DND-41 (cell line): Measurements from ENCODE around the gene EPM2A.
"Not testable (repeated sequence)": the region's sequence is repeated elsewhere in the genome, so short reads cannot be mapped to it uniquely, and the experiment has no call there.

Experiments used
- ATAC-seq: fragments of 200-7000 bp; cut with Tn5 transposase; 3 replicates; pipeline ENCODE4 v1.9.1; 2021; ENCODE audit warnings: low read depth; ENCODE audit not compliant: insufficient read depth
- DNase-seq: peaks from one replicate; pipeline ENCODE4 v3.0.0-alpha.2; 2020
- H2AFZ ChIP-seq: 2 replicates; pipeline ENCODE4 v1.6.0; 2012; ENCODE audit warnings: low read depth, low read length
- H3K27ac ChIP-seq: 2 replicates; pipeline ENCODE4 v1.5.1; 2012; ENCODE audit warnings: low read length, inconsistent platforms
- H3K27me3 ChIP-seq: fragments of 200-600 bp; sonication (generic); 2 replicates; pipeline ENCODE4 v1.6.0; 2012; ENCODE audit warnings: low read length, mild to moderate bottlenecking, inconsistent platforms; ENCODE audit not compliant: insufficient read depth, poor library complexity
- H3K36me3 ChIP-seq: 2 replicates; pipeline ENCODE4 v1.5.1; 2012; ENCODE audit warnings: low read length, inconsistent platforms; ENCODE audit not compliant: insufficient read depth
- H3K4me1 ChIP-seq: 2 replicates; pipeline ENCODE4 v1.5.1; 2012; ENCODE audit warnings: mild to moderate bottlenecking, low read length; ENCODE audit not compliant: insufficient read depth
- H3K4me2 ChIP-seq: 2 replicates; pipeline ENCODE4 v1.6.0; 2012; ENCODE audit warnings: mild to moderate bottlenecking, moderate library complexity, low read length, inconsistent platforms; ENCODE audit not compliant: insufficient read depth
- H3K4me3 ChIP-seq, 2 experiments: fragments of 200-600 bp in 1 of 2; shearing (Covaris generic) in 1 of 2; 2 replicates each; pipeline ENCODE4 v1.5.1; 2012 to 2016; ENCODE audit warnings: inconsistent platforms in 2 of 2, low read length in 2 of 2, mild to moderate bottlenecking in 2 of 2, low read depth in 1 of 2, moderate library complexity in 1 of 2
- H3K79me2 ChIP-seq: 2 replicates; pipeline ENCODE4 v1.6.0; 2012; ENCODE audit warnings: low read length, inconsistent platforms; ENCODE audit not compliant: insufficient read depth
- H3K9ac ChIP-seq: 2 replicates; pipeline ENCODE4 v1.6.0; 2012; ENCODE audit warnings: low read depth, mild to moderate bottlenecking, inconsistent platforms, low read length, moderate library complexity
- H3K9me3 ChIP-seq: 2 replicates; pipeline ENCODE4 v1.5.1; 2012; ENCODE audit warnings: low read length, moderate library complexity, mild to moderate bottlenecking, inconsistent platforms; ENCODE audit not compliant: insufficient read depth, severe bottlenecking
- H4K20me1 ChIP-seq: 2 replicates; pipeline ENCODE4 v1.6.0; 2012; ENCODE audit warnings: low read length; ENCODE audit not compliant: insufficient read depth
- EZH2 ChIP-seq: IDR thresholded peaks from 3 replicates; pipeline ENCODE4 v1.6.1; 2012; ENCODE audit warnings: borderline replicate concordance, low read depth, mild to moderate bottlenecking, moderate library complexity, low read length, inconsistent platforms; ENCODE audit not compliant: severe bottlenecking
- TF ChIP-seq, protein P1 (sequence below): IDR thresholded peaks from 2 replicates; pipeline ENCODE4 v1.5.1; 2012; ENCODE audit warnings: borderline replicate concordance, low read length, moderate library complexity, mild to moderate bottlenecking; ENCODE audit not compliant: poor library complexity, severe bottlenecking; ENCODE audit errors: extremely low read depth

The EPM2A gene

GRCh38 chr6:145705561-145705960, 29.8 kb downstream of the EPM2A start:
- H3K9me3 ChIP-seq, result peaks cover 4% of the 10 kb centered on the region
- ATAC-seq (no peak; the same call in 2 of the 3 replicates), DNase-seq (no peak)
- no peak overlapping the region for H3K9ac ChIP-seq
- no peak overlapping the region for H2AFZ ChIP-seq
- H3K27me3 ChIP-seq, result no peaks in the 10 kb centered on the region
- no peaks in the 10 kb centered on the region for H3K79me2 ChIP-seq
- H3K4me2 ChIP-seq, result no peak overlapping the region
- no peaks in the 10 kb centered on the region; the same call in 1 of the 2 replicates for H3K4me1 ChIP-seq
- TF ChIP-seq EZH2, result no peak
- TF ChIP-seq, protein P1, sequence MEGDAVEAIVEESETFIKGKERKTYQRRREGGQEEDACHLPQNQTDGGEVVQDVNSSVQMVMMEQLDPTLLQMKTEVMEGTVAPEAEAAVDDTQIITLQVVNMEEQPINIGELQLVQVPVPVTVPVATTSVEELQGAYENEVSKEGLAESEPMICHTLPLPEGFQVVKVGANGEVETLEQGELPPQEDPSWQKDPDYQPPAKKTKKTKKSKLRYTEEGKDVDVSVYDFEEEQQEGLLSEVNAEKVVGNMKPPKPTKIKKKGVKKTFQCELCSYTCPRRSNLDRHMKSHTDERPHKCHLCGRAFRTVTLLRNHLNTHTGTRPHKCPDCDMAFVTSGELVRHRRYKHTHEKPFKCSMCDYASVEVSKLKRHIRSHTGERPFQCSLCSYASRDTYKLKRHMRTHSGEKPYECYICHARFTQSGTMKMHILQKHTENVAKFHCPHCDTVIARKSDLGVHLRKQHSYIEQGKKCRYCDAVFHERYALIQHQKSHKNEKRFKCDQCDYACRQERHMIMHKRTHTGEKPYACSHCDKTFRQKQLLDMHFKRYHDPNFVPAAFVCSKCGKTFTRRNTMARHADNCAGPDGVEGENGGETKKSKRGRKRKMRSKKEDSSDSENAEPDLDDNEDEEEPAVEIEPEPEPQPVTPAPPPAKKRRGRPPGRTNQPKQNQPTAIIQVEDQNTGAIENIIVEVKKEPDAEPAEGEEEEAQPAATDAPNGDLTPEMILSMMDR, result no peak
- H3K27ac ChIP-seq, result no peak overlapping the region
- H3K36me3 ChIP-seq, result no peaks in the 10 kb centered on the region
- H3K4me3 ChIP-seq, result no peak overlapping the region
- no peaks in the 10 kb centered on the region for H4K20me1 ChIP-seq

GRCh38 chr6:145704143-145704781, 31.1 kb downstream of the EPM2A start:
- DNase-seq (no peak), ATAC-seq (no peak; the same call in 2 of the 3 replicates)
- no peak overlapping the region for H2AFZ ChIP-seq
- H3K4me2 ChIP-seq, result no peak overlapping the region
- no peak overlapping the region for H3K9ac ChIP-seq
- H3K4me3 ChIP-seq, result no peak overlapping the region
- H3K36me3 ChIP-seq, result no peaks in the 10 kb centered on the region
- H3K9me3 ChIP-seq, result peaks cover 4% of the 10 kb centered on the region
- H3K27ac ChIP-seq, result no peak overlapping the region
- no peaks in the 10 kb centered on the region for H4K20me1 ChIP-seq
- H3K79me2 ChIP-seq, result no peaks in the 10 kb centered on the region
- no peaks in the 10 kb centered on the region for H3K27me3 ChIP-seq
- H3K4me1 ChIP-seq, result no peaks in the 10 kb centered on the region; the same call in 1 of the 2 replicates
- TF ChIP-seq EZH2, result no peak
- TF ChIP-seq, protein P1, result peak; percentile 39

DNA sequence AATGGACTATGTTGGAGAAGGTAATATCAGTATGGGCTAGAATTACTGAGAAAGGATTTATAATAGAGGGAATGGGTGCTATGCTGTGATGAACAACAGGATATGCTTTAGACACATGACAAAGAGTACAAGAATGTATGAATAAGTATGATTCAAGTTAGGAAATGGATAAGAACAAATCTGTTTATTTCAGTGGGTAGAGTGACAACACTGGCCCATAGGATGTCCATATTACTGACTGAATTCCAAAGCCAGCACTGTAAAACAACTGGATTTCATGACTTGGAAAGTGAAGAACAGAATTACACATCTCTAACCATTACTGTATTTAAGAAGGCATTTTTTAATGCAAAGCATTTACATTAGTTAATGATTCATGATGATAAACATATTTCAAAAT, 35.9 kb downstream of the EPM2A start:
- Histone ChIP-seq H3K9me3 (peaks cover 3% of the 10 kb centered on the region), H2AFZ (no peak overlapping the region), H3K9ac (no peak overlapping the region), H3K36me3 (no peaks in the 10 kb centered on the region), H3K79me2 (no peaks in the 10 kb centered on the region), H3K4me2 (no peak overlapping the region), H3K4me3 (no peak overlapping the region), H4K20me1 (no peaks in the 10 kb centered on the region), H3K27ac (no peak overlapping the region), H3K27me3 (no peaks in the 10 kb centered on the region), H3K4me1 (no peaks in the 10 kb centered on the region)
- DNase-seq (no peak), ATAC-seq (no peak)
- TF ChIP-seq EZH2, result no peak
- TF ChIP-seq, protein P1, result no peak

- H3K9ac ChIP-seq, H2AFZ ChIP-seq, ATAC-seq, H3K4me3 ChIP-seq, H3K4me2 ChIP-seq, H3K27ac ChIP-seq, H4K20me1 ChIP-seq, DNase-seq, H3K4me1 ChIP-seq, H3K9me3 ChIP-seq, H3K27me3 ChIP-seq, H3K36me3 ChIP-seq, H3K79me2 ChIP-seq: not testable (repeated sequence)
Measured at GRCh38 chr6:145697401-145697800, 37.9 kb downstream of the EPM2A start.
